OCI-M2 (cell line): ENCODE results near the gene KIAA1217.

ENCODE experiments used
- DNase-seq: peaks from one replicate; lab custom pipeline; 2025; ENCODE audit not compliant: unreplicated experiment; lab: John Stamatoyannopoulos, UW

KIAA1217 gene

DNA sequence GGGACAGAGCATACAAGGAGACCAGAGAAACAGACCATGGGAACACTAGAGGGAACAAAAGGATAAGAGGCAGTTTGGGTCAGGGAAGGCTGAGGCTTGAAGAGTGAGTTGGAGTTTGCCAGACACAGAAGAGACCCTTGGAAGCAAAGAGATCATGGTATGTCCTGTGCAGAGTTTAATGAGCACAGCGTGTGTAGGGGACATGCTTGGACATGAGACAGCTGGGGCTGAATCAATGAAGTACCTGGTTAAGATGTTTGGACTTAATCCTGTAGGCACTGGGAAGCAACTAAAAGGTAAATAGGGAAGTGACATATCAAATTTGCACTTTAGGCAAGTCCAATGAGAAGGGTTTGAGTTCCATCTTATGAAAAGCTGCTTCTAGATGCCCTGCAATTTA lies 79.6 kb downstream of the KIAA1217 start:
- DNase-seq: no peak

DNA sequence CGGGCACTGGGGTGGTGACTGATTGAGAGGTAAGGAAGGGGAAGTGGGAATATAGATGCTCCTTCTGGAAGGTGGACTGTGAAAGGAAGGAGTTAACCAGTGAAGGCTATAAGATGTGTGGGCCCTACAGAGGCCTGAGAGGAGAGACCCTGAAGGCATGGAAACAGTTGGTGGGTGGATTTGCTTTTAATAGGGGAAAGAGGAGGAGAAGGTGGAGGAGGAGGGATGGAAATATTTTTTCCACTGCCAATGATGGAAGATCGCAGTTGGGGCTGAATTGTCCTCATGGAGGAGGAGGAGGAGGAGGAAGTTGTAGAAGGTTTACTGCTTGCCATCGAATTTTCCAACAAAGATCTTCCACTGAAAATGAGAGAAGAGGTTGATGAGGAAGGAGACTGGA lies 80.3 kb downstream of the KIAA1217 start:
- DNase-seq: no peak

DNA sequence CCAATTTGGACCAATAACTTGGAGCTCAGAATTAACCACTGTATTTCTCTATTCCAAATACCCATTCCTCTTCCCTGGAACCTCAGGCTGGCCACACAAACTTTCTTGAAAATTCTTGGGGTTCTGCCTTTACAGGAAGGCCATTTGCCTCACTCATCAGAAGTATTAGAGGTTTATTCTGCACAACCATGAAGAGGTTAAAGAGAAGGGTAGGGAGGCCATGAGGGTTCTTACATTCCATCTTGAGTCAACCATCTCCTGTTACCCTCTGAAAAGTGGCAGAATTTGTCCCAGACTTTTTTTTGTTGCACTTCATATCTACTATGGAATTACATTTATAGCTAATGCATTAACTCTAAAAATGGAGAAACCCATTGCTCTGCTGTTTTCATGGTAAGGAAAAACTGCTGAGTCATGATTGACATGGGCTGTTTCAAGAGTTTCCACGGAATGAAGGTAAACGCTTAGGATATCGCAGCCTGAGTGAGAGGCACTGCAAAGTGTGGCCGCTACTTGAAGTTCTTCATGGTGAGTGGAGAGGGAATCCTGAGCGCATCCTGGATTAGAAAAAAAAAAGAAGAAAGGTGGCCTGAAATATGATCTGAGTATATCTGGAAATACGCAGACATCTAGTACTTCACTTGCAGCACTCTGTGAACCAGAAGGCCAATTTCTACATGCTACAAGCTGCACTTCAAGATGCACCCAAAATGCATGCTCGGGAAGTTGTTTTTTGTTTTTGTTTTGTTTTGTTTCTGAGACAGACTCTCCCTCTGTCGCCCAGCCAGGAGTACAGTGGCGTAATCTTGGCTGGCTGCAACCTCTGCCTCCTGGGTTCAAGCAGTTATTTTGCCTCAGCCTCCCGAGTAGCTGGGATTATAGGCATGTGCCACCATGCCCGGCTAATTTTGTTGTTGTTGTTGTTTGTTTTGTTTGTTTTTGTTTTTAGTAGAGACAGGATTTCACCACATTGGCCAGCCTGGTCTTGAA lies 83.7 kb downstream of the KIAA1217 start:
- DNase-seq: no peak

DNA sequence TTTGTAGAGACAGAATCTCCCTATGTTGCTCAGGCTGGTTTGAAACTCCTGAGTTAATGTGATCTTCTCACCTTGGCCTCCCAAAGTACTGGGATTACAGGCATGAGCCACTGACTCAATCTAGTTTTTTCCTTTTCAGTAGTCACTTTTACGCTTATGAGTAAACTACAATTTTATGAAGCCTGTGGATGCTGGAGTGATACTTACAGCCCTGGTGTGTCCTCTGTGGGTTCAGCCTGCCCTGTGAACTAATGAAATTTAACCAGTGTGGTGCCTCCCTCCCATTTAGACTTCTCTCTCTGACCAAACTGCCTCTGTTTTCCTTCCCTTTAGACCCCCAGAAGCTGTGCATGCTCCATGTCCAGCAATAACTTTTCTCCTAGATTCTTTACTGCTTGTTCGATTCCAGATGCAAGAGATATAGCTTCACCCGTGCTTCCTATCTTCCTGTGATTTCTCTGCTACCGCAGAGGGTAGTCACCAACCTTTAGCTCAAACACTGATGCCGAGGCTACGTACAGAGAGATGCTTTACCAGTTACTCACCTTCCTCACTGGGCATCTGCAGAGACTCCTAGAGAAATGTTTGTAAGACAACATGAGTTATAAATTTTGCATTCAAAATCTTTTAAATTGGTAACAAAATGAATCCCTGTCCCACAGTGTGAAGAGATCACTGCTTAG lies 90.8 kb downstream of the KIAA1217 start:
- no peak for DNase-seq

DNA sequence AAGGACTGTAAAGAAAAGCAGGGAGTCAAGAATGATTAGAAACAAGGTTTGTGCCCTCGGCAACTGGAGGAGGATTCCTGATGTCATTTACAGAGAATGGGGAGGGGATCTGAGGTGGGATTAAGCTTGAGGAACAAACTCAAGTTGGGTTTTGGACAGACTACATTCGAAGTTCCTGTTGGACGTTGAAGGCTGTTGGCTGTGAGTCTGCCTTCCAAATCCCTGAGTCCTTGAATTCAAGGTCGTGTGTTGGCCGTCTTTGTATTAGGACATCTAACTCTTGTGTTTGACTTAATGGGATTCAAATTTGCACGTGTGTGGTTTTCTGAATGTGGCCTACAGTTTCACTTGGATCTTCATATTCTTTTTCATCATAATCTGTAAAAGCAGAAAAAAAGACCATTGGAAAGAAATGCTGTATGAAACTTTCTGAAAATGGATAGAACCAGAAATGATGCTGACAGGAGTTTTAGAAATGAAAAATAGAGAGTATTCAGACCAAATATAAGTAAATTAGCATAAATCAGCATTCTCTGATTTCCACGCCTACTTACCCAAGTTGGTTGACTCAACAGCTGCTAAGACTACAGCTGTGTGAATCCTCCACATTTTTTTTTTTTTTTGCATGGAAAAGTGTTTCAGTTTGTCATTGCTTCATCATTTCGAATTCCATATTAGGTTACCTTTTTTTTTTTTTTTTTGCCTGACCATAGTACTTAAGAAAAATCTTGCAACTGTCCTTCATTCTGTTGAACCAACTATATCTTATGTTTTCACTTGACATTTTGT lies 94.8 kb downstream of the KIAA1217 start:
- DNase-seq: no peak

DNA sequence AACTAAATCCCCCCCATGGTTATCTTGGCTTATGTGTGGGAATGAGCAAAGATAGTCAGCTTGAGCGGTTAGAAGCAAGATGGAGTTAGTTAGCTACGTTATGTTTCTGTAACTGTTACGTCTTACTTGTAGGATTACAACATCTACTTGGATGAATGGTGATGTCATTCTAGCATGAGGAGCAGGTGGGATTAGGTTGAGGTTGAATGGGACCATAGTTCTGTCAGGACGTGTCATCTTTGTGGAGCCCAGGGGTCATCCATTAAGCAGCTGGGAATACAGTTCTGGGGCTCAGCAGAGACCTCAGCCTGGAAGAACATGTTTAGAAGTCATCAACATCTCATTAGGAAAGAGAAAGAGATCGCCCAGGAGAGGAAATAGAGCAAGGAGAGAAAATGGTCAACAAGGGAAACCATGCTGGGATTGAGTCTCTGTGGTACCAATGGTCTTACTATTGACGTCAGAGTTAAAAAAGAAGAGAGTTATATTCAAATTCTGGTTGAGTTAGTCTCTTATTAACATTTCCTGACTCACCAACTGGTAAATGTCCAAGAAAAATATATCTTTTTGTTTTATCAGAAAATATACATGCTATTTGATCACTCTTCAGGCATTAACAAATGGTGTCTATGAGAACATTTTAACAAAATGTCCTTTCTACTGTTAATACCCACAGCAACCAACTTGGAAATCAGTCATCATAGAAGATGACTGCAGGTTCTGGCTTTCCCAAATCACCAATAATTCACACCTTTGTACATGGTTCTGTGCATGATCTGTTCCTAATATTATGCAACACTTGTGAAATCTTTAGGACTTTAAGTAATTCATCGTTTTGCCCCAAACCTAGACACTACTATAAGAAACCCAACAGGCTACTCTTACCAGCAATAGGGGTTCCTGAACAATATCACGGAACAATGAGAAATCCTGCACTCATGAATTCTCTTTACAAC lies 96.9 kb downstream of the KIAA1217 start:
- no peak for DNase-seq

DNA sequence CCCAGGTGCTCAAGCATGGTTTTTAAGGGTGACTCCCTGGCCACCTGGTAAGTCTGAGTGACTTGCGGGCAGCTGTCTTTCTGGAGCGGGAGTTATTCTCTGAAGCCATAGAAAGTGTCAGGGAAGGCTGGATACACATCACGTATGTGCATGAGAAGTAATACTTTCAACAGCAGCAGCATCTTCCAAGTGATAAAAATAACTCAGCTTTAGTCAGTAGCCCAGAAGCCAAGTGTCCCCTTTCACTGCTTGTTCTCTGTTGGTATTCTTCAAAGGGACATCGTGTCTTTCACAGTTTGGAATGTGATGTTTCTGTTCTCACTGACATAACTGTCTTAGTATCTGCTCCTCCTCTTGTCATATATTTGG lies 97.6 kb downstream of the KIAA1217 start:
- no peak for DNase-seq

DNA sequence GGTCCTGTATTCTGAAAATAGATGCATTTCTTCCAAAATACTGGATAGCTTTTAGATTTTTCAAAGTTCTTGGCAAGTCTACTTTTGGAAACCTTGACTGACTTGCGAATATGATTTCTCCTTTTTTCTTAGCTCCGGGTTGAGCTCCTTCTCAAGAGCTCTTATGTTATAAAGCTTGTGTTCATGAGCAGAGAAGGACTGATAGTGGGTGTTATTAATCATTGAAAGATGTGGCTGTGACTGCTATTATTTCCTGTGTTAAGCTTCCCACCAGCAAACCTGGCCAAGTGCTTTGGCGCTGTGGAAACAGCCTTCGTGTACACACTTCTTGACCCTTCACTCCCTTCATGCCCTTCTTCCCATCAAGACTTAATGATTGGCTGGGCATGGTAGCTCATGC lies 98.2 kb downstream of the KIAA1217 start:
- no peak for DNase-seq

DNA sequence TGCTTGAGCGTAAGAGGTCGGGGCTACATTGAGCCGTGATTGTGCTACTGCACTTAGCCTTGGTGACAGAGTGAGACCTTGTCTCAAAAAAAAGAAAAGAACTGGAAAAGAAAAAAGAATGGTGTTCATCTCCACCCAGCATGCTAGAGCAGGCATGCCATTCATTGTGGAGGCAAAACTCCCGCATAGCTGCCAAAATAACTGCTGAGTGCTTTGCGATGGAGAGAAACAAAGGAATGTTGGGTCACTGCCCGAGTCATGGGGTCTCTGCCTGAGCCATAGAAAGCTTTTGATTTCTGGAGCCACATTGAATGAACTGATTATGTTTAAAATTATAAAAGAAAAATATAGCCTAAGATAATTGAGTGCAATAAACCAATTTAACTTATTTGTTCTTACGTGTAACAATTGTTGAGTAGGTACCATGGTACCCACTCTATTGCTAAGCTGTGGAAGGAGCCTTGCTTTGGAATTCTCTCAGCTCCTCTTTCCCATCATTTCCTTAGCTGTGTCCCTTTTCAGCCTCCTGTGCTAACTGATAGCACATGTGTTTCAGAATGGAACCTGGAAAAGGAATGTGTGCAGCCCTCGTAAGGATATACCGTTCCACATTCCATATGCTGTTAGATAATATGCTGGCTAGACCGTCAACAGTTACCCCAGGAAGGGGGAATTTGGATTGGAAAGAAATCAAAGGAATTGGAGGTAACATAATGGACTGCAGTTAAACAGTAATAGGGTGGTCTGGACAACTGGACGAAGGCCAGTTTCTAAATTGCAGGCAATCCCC lies 99.0 kb downstream of the KIAA1217 start:
- no peak for DNase-seq

DNA sequence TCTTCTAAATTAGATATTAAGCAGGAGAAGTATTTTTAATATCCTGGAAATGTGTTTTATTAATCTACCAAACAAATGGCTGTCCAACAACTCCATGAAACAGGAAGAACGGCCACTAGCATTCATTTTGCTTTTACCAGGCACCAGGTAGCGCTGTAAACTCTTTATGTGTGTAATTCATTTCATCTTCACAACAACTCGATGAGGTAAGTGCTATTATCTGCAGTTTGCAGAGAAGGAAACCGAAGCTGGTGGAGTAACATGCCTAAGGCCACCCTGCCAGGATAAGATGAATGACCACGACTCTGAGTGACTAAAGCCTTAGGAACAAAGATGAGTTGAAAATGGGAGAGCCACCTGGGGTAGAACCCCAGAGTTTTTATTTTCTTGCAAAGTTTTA lies 101.2 kb downstream of the KIAA1217 start:
- DNase-seq: no peak

DNA sequence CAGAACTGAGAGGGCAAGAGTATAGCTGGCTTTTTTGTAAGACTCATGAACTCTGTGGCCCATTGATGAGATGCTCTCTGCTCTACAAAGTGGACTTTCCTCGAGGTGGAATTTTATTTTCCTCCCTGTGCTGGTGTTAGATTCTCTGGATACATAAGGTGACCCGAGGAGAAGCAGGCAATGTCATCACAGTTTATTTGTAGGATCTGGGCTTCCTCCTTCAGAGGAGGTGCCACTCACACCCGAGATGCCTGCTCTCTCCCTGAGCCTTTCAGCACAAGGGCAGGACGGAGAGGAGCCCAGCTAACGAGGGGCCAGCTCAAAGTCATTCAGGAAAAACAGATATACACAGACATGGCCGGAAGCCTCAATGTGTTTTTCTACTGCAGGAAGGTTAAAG lies 103.0 kb downstream of the KIAA1217 start:
- no peak for DNase-seq

DNA sequence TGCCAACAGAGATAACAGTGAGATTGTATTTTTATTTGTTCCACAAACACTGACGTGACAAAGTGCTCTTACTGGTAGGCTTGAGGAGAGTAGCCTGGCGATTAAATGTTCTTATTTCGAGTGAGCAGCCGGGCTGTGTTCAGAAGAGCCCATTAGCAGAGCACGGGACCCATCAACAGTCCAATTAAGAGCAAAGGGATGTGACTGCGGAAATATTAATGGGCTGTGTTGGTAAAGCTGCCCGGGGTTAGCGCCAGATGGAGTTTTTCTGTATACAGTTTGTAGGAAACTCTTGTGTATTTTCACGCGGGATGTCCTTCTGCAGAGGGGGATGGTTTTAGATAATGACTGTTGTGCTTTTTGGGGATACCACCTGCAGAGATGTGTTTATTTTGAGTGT lies 104.3 kb downstream of the KIAA1217 start:
- no peak for DNase-seq

DNA sequence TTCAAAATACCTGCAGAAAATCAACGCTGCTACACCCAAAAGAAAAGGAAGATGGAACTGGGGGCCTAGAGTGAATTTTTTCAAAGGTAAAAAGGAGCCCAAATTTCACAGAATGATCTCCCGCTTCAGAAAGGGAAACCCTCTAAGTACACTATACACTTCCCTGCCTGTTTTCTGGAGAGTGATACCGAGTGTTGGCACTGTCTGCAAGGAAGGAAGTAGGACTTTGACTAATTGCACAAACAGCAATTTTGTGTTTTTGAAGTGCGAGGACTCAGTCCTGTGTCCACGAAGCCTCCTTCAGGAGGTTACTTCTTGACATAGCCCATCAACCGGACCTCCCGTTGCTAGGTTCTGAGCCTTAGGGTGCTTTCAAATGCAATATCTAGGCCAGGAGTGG lies 106.3 kb downstream of the KIAA1217 start:
- no peak for DNase-seq

DNA sequence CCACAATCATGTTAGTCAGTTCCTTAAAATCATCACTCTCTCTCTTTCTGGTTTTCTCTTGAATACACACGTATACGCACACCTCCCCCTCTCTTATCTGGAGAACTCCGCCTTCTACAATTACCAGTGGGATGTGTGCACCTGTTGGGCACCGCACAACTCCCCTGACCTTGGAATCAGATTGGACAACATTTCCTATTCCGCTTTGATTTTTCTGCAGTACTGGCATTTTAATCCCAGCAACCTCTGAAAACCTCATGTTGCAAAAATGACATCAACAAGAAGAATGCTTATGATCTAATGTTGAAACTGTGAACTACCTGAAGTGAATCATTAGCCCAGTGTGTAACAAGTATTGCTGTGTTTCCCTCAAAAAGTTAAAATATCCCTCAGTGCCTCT lies 109.6 kb downstream of the KIAA1217 start:
- DNase-seq: no peak

DNA sequence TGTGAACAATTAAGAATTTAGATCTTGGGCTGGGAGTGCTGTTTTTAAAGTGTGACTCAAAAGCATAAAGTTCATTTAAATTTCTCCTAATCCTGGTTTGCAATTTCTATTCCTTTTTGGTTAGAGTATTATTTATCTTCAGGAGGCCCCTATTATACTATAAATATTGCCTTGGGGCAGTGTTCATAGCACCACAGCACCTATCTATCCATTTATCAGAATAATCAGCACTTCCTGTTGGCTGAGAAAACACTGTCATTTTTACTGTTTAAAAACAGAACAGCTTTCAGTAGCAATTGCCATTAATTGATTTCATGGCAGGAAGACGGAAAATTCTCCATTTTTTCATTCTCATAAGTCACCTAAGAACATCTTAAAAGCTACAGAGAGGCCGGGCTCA lies 111.4 kb downstream of the KIAA1217 start:
- DNase-seq: no peak

DNA sequence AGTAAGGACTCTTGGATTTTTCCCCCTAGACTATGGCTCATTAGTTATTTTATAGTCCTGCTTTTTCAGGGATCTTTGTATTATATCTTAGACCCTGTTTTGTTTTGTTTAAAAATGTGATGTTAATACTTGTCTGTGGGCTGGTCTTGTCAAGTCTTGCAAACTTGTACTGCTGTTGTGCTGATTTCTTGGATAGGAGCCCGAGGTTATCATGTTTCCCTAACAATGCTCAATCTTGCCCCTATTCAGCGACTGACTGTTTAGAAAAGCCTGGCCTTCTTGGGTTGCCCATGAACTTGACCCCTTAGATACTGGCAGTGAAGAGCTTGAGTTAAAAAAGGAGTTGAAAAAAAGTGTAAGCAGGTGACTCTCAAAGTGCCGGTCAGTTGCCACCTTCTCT lies 115.7 kb downstream of the KIAA1217 start:
- DNase-seq: no peak

DNA sequence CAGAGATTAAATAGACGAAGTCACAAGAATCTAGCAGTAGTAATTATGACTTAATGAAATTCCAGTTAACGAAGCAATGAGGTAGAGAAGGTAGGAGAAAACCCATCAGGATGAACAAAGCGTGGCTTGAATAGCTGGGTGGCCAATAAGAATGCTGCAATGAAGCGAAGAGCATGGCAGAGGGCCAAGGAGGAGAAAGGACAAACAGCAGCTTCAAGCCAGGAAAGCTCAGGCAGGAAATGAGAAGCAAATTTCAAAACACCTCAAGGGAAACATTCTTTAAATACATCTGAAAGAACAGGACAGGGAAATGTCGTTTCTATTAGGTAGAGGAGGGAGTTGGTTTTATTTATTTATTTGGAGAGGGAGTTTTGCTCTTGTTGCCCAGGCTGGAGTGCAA lies 122.5 kb downstream of the KIAA1217 start:
- DNase-seq: no peak

DNA sequence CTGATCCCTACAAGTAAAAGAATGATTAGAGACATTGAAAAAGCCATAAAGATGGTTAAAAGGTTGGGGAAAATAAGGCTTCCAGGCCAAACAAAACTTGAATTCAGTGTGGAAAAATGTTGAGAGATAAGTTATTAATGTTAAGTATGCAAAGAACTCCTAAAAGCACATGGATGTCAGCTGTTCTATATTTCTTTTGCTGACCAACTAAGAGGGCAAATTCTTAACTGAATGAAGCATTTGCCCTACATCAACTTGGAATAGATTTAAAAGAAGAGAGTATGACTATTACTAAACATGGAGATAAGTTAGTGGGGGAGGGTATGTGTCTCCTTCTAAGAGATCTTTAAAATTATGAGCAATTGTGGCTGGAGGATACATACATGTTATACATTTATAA lies 124.8 kb downstream of the KIAA1217 start:
- DNase-seq: no peak

DNA sequence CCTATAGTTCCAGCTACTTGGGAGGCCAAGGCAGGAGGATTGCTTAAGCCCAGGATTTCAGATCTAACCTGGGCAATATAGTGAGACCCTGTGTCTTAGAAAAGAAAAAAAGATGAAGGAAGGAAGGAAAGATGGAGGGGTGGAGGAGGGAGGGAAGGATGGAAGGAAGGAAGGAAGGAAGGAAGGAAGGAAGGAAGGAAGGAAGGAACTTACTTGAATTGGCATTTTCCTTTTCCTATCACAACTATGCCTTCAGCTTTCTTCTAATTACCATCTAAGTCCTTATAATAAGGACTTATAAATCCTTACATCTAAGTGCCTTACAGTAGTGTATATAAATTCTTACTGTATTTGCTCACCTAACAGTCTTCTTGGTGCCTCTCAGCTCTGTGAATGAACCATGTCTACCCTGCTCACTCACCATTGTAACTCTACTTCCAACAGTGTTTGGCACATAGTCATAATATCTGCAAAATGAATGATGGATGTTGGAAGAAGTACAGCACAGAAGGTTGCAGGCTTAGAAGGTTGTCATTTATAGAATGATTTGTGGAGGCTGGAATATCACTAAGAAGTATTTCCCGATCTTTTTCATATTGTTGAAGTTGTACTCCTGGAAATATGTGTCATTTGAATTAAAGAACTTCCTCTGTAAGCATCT lies 125.5 kb downstream of the KIAA1217 start:
- DNase-seq: no peak
